ENCODE data around the gene SGPP2. TPM values are rescaled to one million over a fixed set of nuclear protein-coding genes. Genes with fewer than 3 reads are reported as not detected.
"Not testable (repeated sequence)": the region's sequence is repeated elsewhere in the genome, so short reads cannot be mapped to it uniquely, and the experiment has no call there.

SGPP2 gene
- total and polyA plus RNA-seq, 2 donors from 2014 or later: 8.2 to 89.8 TPM

GRCh38 chr2:222582928-222583327 is 158.6 kb downstream of the SGPP2 start:
- TF ChIP-seq, protein P1, sequence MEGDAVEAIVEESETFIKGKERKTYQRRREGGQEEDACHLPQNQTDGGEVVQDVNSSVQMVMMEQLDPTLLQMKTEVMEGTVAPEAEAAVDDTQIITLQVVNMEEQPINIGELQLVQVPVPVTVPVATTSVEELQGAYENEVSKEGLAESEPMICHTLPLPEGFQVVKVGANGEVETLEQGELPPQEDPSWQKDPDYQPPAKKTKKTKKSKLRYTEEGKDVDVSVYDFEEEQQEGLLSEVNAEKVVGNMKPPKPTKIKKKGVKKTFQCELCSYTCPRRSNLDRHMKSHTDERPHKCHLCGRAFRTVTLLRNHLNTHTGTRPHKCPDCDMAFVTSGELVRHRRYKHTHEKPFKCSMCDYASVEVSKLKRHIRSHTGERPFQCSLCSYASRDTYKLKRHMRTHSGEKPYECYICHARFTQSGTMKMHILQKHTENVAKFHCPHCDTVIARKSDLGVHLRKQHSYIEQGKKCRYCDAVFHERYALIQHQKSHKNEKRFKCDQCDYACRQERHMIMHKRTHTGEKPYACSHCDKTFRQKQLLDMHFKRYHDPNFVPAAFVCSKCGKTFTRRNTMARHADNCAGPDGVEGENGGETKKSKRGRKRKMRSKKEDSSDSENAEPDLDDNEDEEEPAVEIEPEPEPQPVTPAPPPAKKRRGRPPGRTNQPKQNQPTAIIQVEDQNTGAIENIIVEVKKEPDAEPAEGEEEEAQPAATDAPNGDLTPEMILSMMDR (IDR thresholded peaks at IDR 0.05; ENCODE audit: borderline replicate concordance, extremely low read depth, insufficient read depth): no peak
- no peak overlapping the region for H3K27ac ChIP-seq (ENCODE audit: low read depth in 2 of 2, low read length in 2 of 2)
- H3K9me3 ChIP-seq (ENCODE audit: control insufficient read depth in 2 of 3, insufficient read depth in 1 of 3, low read length in 3 of 3): no peaks in the 10 kb centered on the region
- no peak for DNase-seq
- H3K27me3 ChIP-seq (ENCODE audit: control insufficient read depth, insufficient read depth, low read length): no peaks in the 10 kb centered on the region
- intact Hi-C loops (cut with DNase I): no loop called here
- no peaks in the 10 kb centered on the region for H3K36me3 ChIP-seq (ENCODE audit: control insufficient read depth in 2 of 3, insufficient read depth in 3 of 3, low read length in 3 of 3)
- FAIRE-seq: no peak
- no peak overlapping the region for H3K4me3 ChIP-seq (ENCODE audit: low read length in 3 of 3)
- H3K4me1 ChIP-seq (ENCODE audit: control insufficient read depth in 2 of 3, insufficient read depth in 2 of 3, low read depth in 1 of 3, low read length in 3 of 3): no peaks in the 10 kb centered on the region
- no peak overlapping the region for H3K9ac ChIP-seq (ENCODE audit: low read length in 3 of 3)

GRCh38 chr2:222584589-222584988 is 160.2 kb downstream of the SGPP2 start:
- H3K4me1 ChIP-seq (ENCODE audit: control insufficient read depth in 2 of 3, insufficient read depth in 2 of 3, low read depth in 1 of 3, low read length in 3 of 3); intact Hi-C loops (cut with DNase I); H3K27ac ChIP-seq (ENCODE audit: low read depth in 2 of 2, low read length in 2 of 2); FAIRE-seq; H3K36me3 ChIP-seq (ENCODE audit: control insufficient read depth in 2 of 3, insufficient read depth in 3 of 3, low read length in 3 of 3); H3K9me3 ChIP-seq (ENCODE audit: control insufficient read depth in 2 of 3, insufficient read depth in 1 of 3, low read length in 3 of 3); H3K27me3 ChIP-seq (ENCODE audit: control insufficient read depth, insufficient read depth, low read length); DNase-seq; H3K9ac ChIP-seq (ENCODE audit: low read length in 3 of 3); H3K4me3 ChIP-seq (ENCODE audit: low read length in 3 of 3): not testable (repeated sequence)

DNA sequence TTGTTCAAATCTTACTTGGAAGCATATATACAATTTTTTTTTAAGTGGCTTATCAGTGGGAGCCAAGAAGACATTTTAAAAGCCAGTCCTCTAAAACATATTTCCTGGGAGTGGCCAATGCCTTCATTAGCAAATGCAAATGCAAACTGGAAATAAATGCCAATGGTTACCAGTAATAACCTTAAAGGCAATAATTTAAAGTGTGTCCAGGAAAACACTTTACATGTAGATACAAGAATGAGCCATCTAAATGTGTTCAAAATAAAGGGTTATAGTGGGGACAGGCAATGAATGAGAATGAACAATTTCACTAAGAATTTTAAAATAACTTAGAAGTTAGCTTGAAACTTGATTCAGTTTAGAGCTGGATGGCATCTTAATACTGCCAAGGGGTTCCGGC is 167.3 kb downstream of the SGPP2 start:
- Histone ChIP-seq H3K27ac (ENCODE audit: low read depth in 2 of 2, low read length in 2 of 2) (no peak overlapping the region), H3K27me3 (ENCODE audit: control insufficient read depth, insufficient read depth, low read length) (no peaks in the 10 kb centered on the region), H3K9me3 (ENCODE audit: control insufficient read depth in 2 of 3, insufficient read depth in 1 of 3, low read length in 3 of 3) (no peaks in the 10 kb centered on the region), H3K36me3 (ENCODE audit: control insufficient read depth in 2 of 3, insufficient read depth in 3 of 3, low read length in 3 of 3) (peaks cover 0 to 3% (median 3%) of the 10 kb centered on the region in 3 donors), H3K9ac (ENCODE audit: low read length in 3 of 3) (no peak overlapping the region), H3K4me3 (ENCODE audit: low read length in 3 of 3) (no peak overlapping the region), H3K4me1 (ENCODE audit: control insufficient read depth in 2 of 3, insufficient read depth in 2 of 3, low read depth in 1 of 3, low read length in 3 of 3) (no peaks in the 10 kb centered on the region)
- FAIRE-seq: no peak
- intact Hi-C loops (cut with DNase I): no loop called here
- TF ChIP-seq, protein P1 (IDR thresholded peaks at IDR 0.05; ENCODE audit: borderline replicate concordance, extremely low read depth, insufficient read depth): no peak
- no peak for DNase-seq

DNA sequence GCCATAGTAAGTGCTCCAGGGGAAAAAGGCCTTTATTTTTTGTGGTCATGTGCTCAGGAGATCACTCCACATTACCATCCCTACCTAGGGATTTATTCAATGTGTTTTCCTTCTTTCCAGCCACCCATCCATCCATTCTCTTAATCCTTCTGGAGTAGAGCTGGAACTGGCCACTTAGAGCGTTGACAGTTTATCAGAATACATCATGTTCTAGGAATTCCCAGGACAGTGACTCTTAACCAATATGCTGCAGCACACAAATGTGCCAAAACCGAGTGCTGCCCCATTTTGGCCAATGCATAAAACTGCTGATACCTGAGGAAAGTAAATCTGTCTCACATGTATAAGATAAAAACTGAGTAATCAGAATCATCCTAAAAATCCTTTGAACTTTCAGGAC is 167.8 kb downstream of the SGPP2 start:
- H3K9ac ChIP-seq (ENCODE audit: low read length in 3 of 3): no peak overlapping the region
- H3K36me3 ChIP-seq (ENCODE audit: control insufficient read depth in 2 of 3, insufficient read depth in 3 of 3, low read length in 3 of 3): peaks cover 0 to 3% (median 3%) of the 10 kb centered on the region in 3 donors
- H3K4me1 ChIP-seq (ENCODE audit: control insufficient read depth in 2 of 3, insufficient read depth in 2 of 3, low read depth in 1 of 3, low read length in 3 of 3): no peaks in the 10 kb centered on the region
- no peaks in the 10 kb centered on the region for H3K9me3 ChIP-seq (ENCODE audit: control insufficient read depth in 2 of 3, insufficient read depth in 1 of 3, low read length in 3 of 3)
- H3K27ac ChIP-seq (ENCODE audit: low read depth in 2 of 2, low read length in 2 of 2): no peak overlapping the region
- H3K27me3 ChIP-seq (ENCODE audit: control insufficient read depth, insufficient read depth, low read length): no peaks in the 10 kb centered on the region
- intact Hi-C loops (cut with DNase I): no loop called here
- TF ChIP-seq, protein P1 (IDR thresholded peaks at IDR 0.05; ENCODE audit: borderline replicate concordance, extremely low read depth, insufficient read depth): no peak
- no peak for FAIRE-seq
- no peak for DNase-seq
- H3K4me3 ChIP-seq (ENCODE audit: low read length in 3 of 3): no peak overlapping the region
